Cardiac muscle cell (in vitro differentiated cells and primary cell): ENCODE data around the gene TMEM123. TPM values are rescaled to one million over a fixed set of nuclear protein-coding genes. Genes with fewer than 3 reads are reported as not detected.
A peak's percentile ranks its signal among the peaks of the same experiment; 100 is the strongest.

ENCODE experiments used
- DNase-seq, 2 donors: peaks; one replicate each; pipeline versions ENCODE4 v3.0.0 to v3.0.0-alpha.2; 2010 to 2017; ENCODE audit warnings: low read depth in 1 of 2, low spot score in 1 of 2
- H3K27ac ChIP-seq: fragments of 200-600 bp; sonication (generic); 2 replicates; pipeline ENCODE4 v1.5.1; 2016
- H3K27me3 ChIP-seq: fragments of 200-600 bp; sonication (generic); 2 replicates; pipeline ENCODE4 v1.6.0; 2016; ENCODE audit warnings: control low read depth
- H3K36me3 ChIP-seq: fragments of 200-600 bp; sonication (generic); 2 replicates; pipeline ENCODE4 v1.5.1; 2016; ENCODE audit warnings: control low read depth
- H3K4me1 ChIP-seq: fragments of 200-600 bp; sonication (generic); 2 replicates; pipeline ENCODE4 v1.8.1; 2017; ENCODE audit warnings: low read depth, mild to moderate bottlenecking, mixed run types
- H3K4me3 ChIP-seq: fragments of 200-600 bp; sonication (generic); 2 replicates; pipeline ENCODE4 v1.5.1; 2016; ENCODE audit warnings: mild to moderate bottlenecking
- H3K9me3 ChIP-seq: fragments of 200-600 bp; sonication (generic); 2 replicates; pipeline ENCODE4 v1.5.1; 2017; ENCODE audit warnings: low read depth, mild to moderate bottlenecking, control low read depth
- CTCF ChIP-seq: IDR thresholded peaks from 2 replicates; pipeline ENCODE4 v1.5.1; 2012; ENCODE audit warnings: low read depth, mild to moderate bottlenecking, low read length
- polyA plus RNA-seq: library from polyadenylated mRNA; unstranded; fragments of >200 nt; fragmentation: Nextera tagmentation; extraction: Ambion mirVana; gene quantifications from 2 replicates; pipeline ENCODE4 v1.2.1, GENCODE V29; 2016
- total RNA-seq: library from RNA; depleted of rRNA; stranded (reverse); fragments of >200 nt; gene quantifications from 2 replicates; pipeline ENCODE4 v1.2.3, GENCODE V29; 2016

Gene TMEM123
- total and polyA plus RNA-seq, 2 experiments from 2014 or later = 86.3 to 92.6 TPM

- Histone ChIP-seq H3K4me3 (no peak overlapping the region), H3K4me1 (no peaks in the 10 kb centered on the region), H3K27ac (no peak overlapping the region), H3K27me3 (no peaks in the 10 kb centered on the region), H3K9me3 (no peaks in the 10 kb centered on the region), H3K36me3 (no peaks in the 10 kb centered on the region)
- peak; percentile 81 to 93 for DNase-seq
- TF ChIP-seq CTCF = peak; percentile 59
These were observed 42.8 kb upstream of the TMEM123 start for GRCh38 chr11:102495161-102496042.

- TF ChIP-seq CTCF = no peak
- peak in 1 of 2 donors; percentile 80 for DNase-seq
- Histone ChIP-seq H3K36me3 (no peaks in the 10 kb centered on the region), H3K27me3 (no peaks in the 10 kb centered on the region), H3K9me3 (no peaks in the 10 kb centered on the region), H3K4me1 (no peaks in the 10 kb centered on the region), H3K27ac (no peak overlapping the region), H3K4me3 (no peak overlapping the region)
These were observed 41.7 kb upstream of the TMEM123 start for GRCh38 chr11:102494216-102494615.

GRCh38 chr11:102493524-102493923, 41.0 kb upstream of the TMEM123 start:
- H3K27ac ChIP-seq = no peak overlapping the region
- H3K4me1 ChIP-seq = no peaks in the 10 kb centered on the region
- H3K27me3 ChIP-seq = no peaks in the 10 kb centered on the region
- TF ChIP-seq CTCF = no peak
- no peak overlapping the region for H3K4me3 ChIP-seq
- H3K9me3 ChIP-seq = no peaks in the 10 kb centered on the region
- H3K36me3 ChIP-seq = no peaks in the 10 kb centered on the region
- no peak for DNase-seq

GRCh38 chr11:102491969-102492368, 39.4 kb upstream of the TMEM123 start:
- DNase-seq = no peak
- no peak for TF ChIP-seq CTCF
- H3K27ac ChIP-seq = no peak overlapping the region
- no peak overlapping the region for H3K4me3 ChIP-seq
- H3K4me1 ChIP-seq = no peaks in the 10 kb centered on the region
- H3K9me3 ChIP-seq = no peaks in the 10 kb centered on the region
- H3K36me3 ChIP-seq = no peaks in the 10 kb centered on the region
- no peaks in the 10 kb centered on the region for H3K27me3 ChIP-seq

- no peaks in the 10 kb centered on the region for H3K27me3 ChIP-seq
- H3K4me1 ChIP-seq = no peaks in the 10 kb centered on the region
- DNase-seq = no peak
- no peak overlapping the region for H3K27ac ChIP-seq
- no peak for TF ChIP-seq CTCF
- no peak overlapping the region for H3K4me3 ChIP-seq
- H3K9me3 ChIP-seq = no peaks in the 10 kb centered on the region
- no peaks in the 10 kb centered on the region for H3K36me3 ChIP-seq
These were observed 36.9 kb upstream of the TMEM123 start for GRCh38 chr11:102489186-102490145.
